GM13977 (cell line): Measurements from ENCODE around the gene AGPAT3.

Source experiments
- DNase-seq: peaks from one replicate; pipeline ENCODE4 v3.0.0; 2012; ENCODE audit warnings: low spot score
- CTCF ChIP-seq: IDR thresholded peaks from 2 replicates; pipeline ENCODE4 v1.5.1; 2012; ENCODE audit warnings: mild to moderate bottlenecking, control low read depth; ENCODE audit not compliant: insufficient read depth; ENCODE audit errors: extremely low read depth, missing control alignments
- in situ Hi-C: fragments of 300-500 bp; cut with MboI; formaldehyde crosslinking; loops from one replicate; pipeline ENCODE4 v1.12.0; 2022; ENCODE audit warnings: low sequenced_read_pairs, low pct_unique_long_range_greater_than_20kb, mixed read lengths, inconsistent platforms; ENCODE audit not compliant: unreplicated experiment

Gene AGPAT3

GRCh38 chr21:44027607-44028286, 162.7 kb downstream of the AGPAT3 start:
- no peak for DNase-seq
- no peak for TF ChIP-seq CTCF
- in situ Hi-C loops, result no loop called here

GRCh38 chr21:44028287-44028659, 163.2 kb downstream of the AGPAT3 start:
- TF ChIP-seq CTCF, result no peak
- in situ Hi-C loops, result no loop called here
- DNase-seq, result no peak

- no peak for TF ChIP-seq CTCF
- in situ Hi-C loops, result no loop called here
- DNase-seq, result no peak
These were observed 164.6 kb downstream of the AGPAT3 start for GRCh38 chr21:44029460-44030087.

- in situ Hi-C loops, result no loop called here
- DNase-seq, result no peak
- TF ChIP-seq CTCF, result no peak
These were observed 170.2 kb downstream of the AGPAT3 start for GRCh38 chr21:44035244-44035643.
